Spinal cord (tissue), 10 donors: ENCODE data around the gene NUDCD3. TPM values are rescaled to one million over a fixed set of nuclear protein-coding genes. Genes with fewer than 3 reads are reported as not detected.
"Not testable (repeated sequence)": the region's sequence is repeated elsewhere in the genome, so short reads cannot be mapped to it uniquely, and the experiment has no call there.

ENCODE experiments used
- DNase-seq, 6 donors: peaks; one replicate each; pipeline versions ENCODE4 v3.0.0 to v3.0.0-alpha.2; 2013 to 2015; ENCODE audit warnings: low spot score in 6 of 6, low read depth in 4 of 6
- H3K27ac ChIP-seq: one replicate; pipeline ENCODE4 v1.5.1; 2013; ENCODE audit warnings: low read depth, low read length, control low read depth
- H3K27me3 ChIP-seq: one replicate; pipeline ENCODE4 v1.6.1; 2013; ENCODE audit warnings: low read length; ENCODE audit not compliant: control insufficient read depth, insufficient read depth
- H3K36me3 ChIP-seq: one replicate; pipeline ENCODE4 v1.6.1; 2013; ENCODE audit warnings: low read length; ENCODE audit not compliant: control insufficient read depth, insufficient read depth
- H3K4me1 ChIP-seq: one replicate; pipeline ENCODE4 v1.6.1; 2013; ENCODE audit warnings: low read length; ENCODE audit not compliant: control insufficient read depth, insufficient read depth
- H3K4me3 ChIP-seq: one replicate; pipeline ENCODE4 v1.5.1; 2013; ENCODE audit warnings: low read depth, low read length, control low read depth
- H3K9me3 ChIP-seq: one replicate; pipeline ENCODE4 v1.6.1; 2013; ENCODE audit warnings: low read length; ENCODE audit not compliant: control insufficient read depth, insufficient read depth
- WGBS: methylation state at CpG from one replicate; pipeline ENCODE4 v1.1.5; 2013; ENCODE audit warnings: missing lambda C conversion rate; ENCODE audit not compliant: insufficient coverage; 5-methylcytosine and 5-hydroxymethylcytosine counted together
- polyA plus RNA-seq, 2 donors: library from polyadenylated mRNA; unstranded; fragments of 120-200 nt; gene quantifications; one replicate each; pipeline ENCODE4 v1.2.1, GENCODE V29; 2013; ENCODE audit not compliant: insufficient read length in 2 of 2
- total RNA-seq, 2 donors: library from RNA; depleted of rRNA in 1 of 2; stranded (reverse); fragments of 120-200 nt in 1 of 2; fragments of >200 nt in 1 of 2; gene quantifications; one replicate each; pipeline versions ENCODE4 v1.2.3 to v1.2.4, GENCODE V29; 2013 to 2014
- donor health status: healthy.

NUDCD3 gene
- total and polyA plus RNA-seq, 4 donors: 82.6 to 153 (median 124) TPM

GRCh38 chr7:44438816-44439215, 51.6 kb downstream of the NUDCD3 start:
- H3K4me3 ChIP-seq: no peak overlapping the region
- H3K9me3 ChIP-seq: no peaks in the 10 kb centered on the region
- 86% methylated on average over 1 of the region's 4 CpGs for WGBS
- H3K27ac ChIP-seq: no peak overlapping the region
- no peaks in the 10 kb centered on the region for H3K27me3 ChIP-seq
- peaks cover 3% of the 10 kb centered on the region for H3K36me3 ChIP-seq
- DNase-seq: no peak
- peaks cover 19% of the 10 kb centered on the region for H3K4me1 ChIP-seq

GRCh38 chr7:44434201-44434600, 56.3 kb downstream of the NUDCD3 start:
- H3K36me3 ChIP-seq: peaks cover 3% of the 10 kb centered on the region
- no peak for DNase-seq
- no peak overlapping the region for H3K27ac ChIP-seq
- no peaks in the 10 kb centered on the region for H3K9me3 ChIP-seq
- no peaks in the 10 kb centered on the region for H3K27me3 ChIP-seq
- peaks cover 19% of the 10 kb centered on the region for H3K4me1 ChIP-seq
- WGBS: 79% methylated on average over 5 of the region's 7 CpGs
- H3K4me3 ChIP-seq: no peak overlapping the region

DNA sequence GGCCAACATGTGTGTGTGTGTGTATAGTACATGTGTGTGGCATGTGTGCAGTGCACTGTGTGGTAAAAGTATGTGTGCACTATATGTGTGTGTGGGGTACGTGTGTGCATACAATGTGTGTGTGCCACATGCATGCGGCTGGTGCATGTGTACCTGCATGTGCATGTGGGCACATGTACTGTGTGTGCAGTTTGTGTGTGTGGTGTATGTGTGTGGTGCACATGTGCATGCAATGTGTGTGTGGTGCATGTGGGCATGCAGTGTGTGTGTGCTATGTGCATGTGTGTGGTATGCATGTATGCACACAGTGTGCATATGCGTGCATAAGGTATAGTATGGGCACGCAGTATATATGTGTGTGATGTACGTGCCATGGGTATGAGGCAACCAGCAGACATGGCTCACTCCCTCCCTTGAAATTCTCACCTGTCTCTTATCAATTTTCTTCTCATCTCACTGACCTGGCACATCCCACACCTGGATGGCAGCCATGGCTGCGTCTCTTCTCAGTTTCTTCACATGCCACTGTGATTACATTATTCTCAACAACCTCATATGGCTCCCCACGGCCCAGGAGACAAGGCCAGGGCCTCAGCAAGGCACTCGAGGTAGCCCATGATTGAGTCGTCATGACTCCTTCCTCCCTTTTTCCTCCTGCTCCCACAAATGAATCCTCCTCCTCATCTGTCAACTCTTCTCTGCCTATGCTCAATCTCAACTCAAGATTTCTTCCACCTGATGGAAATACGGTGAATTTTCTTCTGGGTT, 57.0 kb downstream of the NUDCD3 start:
- no peak overlapping the region for H3K4me3 ChIP-seq
- peaks cover 19% of the 10 kb centered on the region for H3K4me1 ChIP-seq
- H3K9me3 ChIP-seq: no peaks in the 10 kb centered on the region
- peaks cover 3% of the 10 kb centered on the region for H3K36me3 ChIP-seq
- no peak for DNase-seq
- no peaks in the 10 kb centered on the region for H3K27me3 ChIP-seq
- no peak overlapping the region for H3K27ac ChIP-seq
- 88% methylated on average over 7 of the region's 10 CpGs for WGBS

- H3K4me3 ChIP-seq: no peak overlapping the region
- H3K9me3 ChIP-seq: no peaks in the 10 kb centered on the region
- DNase-seq: no peak
- peaks cover 4% of the 10 kb centered on the region for H3K36me3 ChIP-seq
- peaks cover 19% of the 10 kb centered on the region for H3K4me1 ChIP-seq
- no peaks in the 10 kb centered on the region for H3K27me3 ChIP-seq
- H3K27ac ChIP-seq: no peak overlapping the region
- WGBS: 96% methylated on average over 4 of the region's 6 CpGs
These were observed 58.0 kb downstream of the NUDCD3 start for GRCh38 chr7:44432381-44432977.

DNA sequence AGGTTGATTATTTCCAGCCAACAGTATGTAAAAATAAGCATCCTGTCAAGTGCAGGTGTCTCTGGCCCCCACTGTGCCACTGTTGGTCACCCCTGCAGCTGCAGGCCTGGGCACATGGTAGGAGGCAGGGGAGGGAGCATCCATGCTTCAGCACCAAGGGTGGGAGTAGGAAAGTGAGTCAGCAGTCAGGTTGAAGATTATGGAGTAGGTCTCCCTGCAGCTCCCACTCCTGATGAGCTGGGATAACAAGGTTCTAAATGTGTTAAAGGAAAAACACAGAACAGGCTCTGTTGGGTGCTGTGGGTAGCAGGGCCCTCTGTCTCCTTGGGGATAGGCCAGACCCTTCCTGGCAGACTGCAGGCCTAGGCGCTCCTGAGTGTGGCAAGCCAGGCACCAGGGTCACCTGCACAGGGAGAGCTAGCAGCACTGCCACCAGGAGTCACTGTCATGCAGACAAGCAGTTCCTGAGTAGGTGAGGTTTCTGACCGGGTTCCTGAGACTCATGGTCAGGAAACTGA, 59.3 kb downstream of the NUDCD3 start:
- Histone ChIP-seq H3K27me3 (no peaks in the 10 kb centered on the region), H3K36me3 (peaks cover 10% of the 10 kb centered on the region), H3K27ac (no peak overlapping the region), H3K9me3 (no peaks in the 10 kb centered on the region), H3K4me3 (no peak overlapping the region), H3K4me1 (peaks cover 19% of the 10 kb centered on the region)
- no peak for DNase-seq
- WGBS: 58% methylated on average over 2 of the region's 2 CpGs

DNA sequence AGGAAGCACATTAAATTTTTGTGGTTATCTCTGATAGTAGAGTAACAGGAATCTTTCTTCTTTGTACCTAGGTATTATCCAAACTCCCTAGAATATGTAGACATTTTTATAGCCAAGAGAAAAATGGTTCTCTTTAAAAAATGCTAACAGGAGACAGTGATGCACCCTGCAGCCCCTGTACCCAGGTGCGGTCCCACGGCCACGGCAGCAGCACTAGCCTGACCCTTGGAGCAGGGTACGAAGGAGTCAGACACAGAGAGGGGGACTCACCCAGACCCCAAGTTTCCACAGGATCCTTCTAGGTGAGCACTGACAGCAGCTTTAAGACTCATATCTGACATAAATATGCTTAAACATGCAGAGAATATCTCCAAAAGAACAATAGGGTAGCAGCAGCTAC, 60.4 kb downstream of the NUDCD3 start:
- Histone ChIP-seq H3K4me3 (no peak overlapping the region), H3K4me1 (peaks cover 19% of the 10 kb centered on the region), H3K27ac (no peak overlapping the region), H3K27me3 (no peaks in the 10 kb centered on the region), H3K36me3 (peaks cover 18% of the 10 kb centered on the region), H3K9me3 (no peaks in the 10 kb centered on the region)
- no peak for DNase-seq
- 93% methylated on average over 3 of the region's 4 CpGs for WGBS

- not testable (repeated sequence) for H3K9me3 ChIP-seq, DNase-seq, H3K4me1 ChIP-seq, H3K27ac ChIP-seq, H3K4me3 ChIP-seq, H3K27me3 ChIP-seq
- peaks cover 14% of the 10 kb centered on the region for H3K36me3 ChIP-seq
- no CpG with 5 or more reads among the region's 2 CpGs for WGBS
These were observed 65.7 kb downstream of the NUDCD3 start for GRCh38 chr7:44424762-44425161.

DNA sequence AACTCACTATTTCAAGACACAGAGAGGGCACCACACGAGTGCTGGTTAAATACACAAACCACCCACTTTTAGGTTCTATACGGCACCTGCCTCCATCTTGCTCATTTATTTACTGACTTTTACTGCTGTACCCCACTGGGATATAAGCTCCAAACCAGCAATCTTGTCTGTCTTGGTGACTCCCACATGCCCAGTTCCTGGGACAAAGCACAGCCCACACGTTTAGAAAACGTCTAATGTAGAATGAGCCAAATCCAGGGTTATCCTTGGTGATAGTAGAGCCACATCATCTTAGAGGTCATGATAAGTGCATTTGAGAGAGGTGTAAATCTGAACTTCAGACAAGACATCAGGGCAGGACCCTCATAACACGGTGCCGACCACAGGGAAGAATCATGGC, 73.5 kb downstream of the NUDCD3 start:
- H3K9me3 ChIP-seq: no peaks in the 10 kb centered on the region
- DNase-seq: no peak
- no peaks in the 10 kb centered on the region for H3K27me3 ChIP-seq
- peaks cover 9% of the 10 kb centered on the region for H3K36me3 ChIP-seq
- no peaks in the 10 kb centered on the region for H3K4me1 ChIP-seq
- H3K4me3 ChIP-seq: no peak overlapping the region
- 66% methylated on average over 4 of the region's 6 CpGs for WGBS
- no peak overlapping the region for H3K27ac ChIP-seq

DNA sequence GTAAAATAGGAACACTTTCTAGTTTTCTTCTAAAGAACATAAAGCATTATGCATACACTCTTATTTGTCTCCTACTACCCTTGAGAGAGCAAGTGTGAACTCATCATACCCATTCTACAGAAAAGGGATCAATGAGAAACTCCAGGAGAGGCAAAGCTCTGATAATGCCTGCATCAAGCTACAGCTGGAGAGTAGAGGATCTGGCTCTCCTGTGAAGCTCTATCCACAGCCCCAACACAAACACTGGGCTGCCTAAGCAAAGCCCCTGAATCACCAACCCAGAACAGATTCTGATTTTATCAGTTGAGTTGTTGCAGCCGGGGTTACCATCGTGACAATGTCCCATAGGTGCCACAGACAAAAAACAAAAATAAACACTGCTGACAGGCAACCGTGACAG, 74.9 kb downstream of the NUDCD3 start:
- Histone ChIP-seq H3K4me3 (no peak overlapping the region), H3K27me3 (no peaks in the 10 kb centered on the region), H3K9me3 (no peaks in the 10 kb centered on the region), H3K4me1 (no peaks in the 10 kb centered on the region), H3K36me3 (peaks cover 9% of the 10 kb centered on the region), H3K27ac (no peak overlapping the region)
- no CpG with 5 or more reads among the region's 3 CpGs for WGBS
- DNase-seq: no peak

DNA sequence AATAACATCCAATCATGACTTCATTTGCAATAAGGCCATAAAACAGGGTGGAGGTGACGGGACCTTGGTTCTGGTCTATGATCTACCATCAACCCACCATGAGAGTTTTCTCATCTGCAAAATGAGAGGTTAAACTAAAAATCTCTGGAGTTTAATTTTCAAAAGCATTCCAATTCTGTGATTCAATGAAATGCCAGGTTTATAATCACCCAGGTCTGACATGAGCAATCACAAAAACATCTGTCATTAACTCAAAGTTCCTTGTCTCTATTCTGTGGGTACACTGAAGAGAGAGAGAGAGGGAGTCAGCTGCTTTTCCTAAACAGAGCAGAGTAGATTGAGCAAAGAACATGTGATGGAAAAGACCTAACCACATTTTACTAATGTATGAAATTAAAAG, 75.4 kb downstream of the NUDCD3 start:
- DNase-seq: no peak
- Histone ChIP-seq H3K4me1 (no peaks in the 10 kb centered on the region), H3K9me3 (no peaks in the 10 kb centered on the region), H3K27ac (no peak overlapping the region), H3K27me3 (no peaks in the 10 kb centered on the region), H3K4me3 (no peak overlapping the region), H3K36me3 (peaks cover 9% of the 10 kb centered on the region)
- no CpG with 5 or more reads among the region's 1 CpG for WGBS
